ENCODE measurements around the gene MYL12B. TPM values are rescaled to one million over a fixed set of nuclear protein-coding genes. Genes with fewer than 3 reads are reported as not detected.

The MYL12B gene
- total RNA-seq (2021) (381 and 383 TPM in 2 replicates), Bru-seq, nascent RNA (percentile 98 among the genes with signal in this experiment), BruChase-seq, experiment 1, labeled RNA remaining after a 2-hour chase (percentile 97 among the genes with signal in this experiment), BruChase-seq, experiment 2, labeled RNA remaining after a 6-hour chase (percentile 98 among the genes with signal in this experiment)
- long read RNA-seq, transcript MYL12B-201 (4 exons, 1,210 nt): major isoform, 1,086 of 1,386 reads
- long read RNA-seq, partial matches to known transcripts: 287 of 1,386 reads
- long read RNA-seq, other reads (novel, unspliced or antisense): 10 of 1,386 reads

- H3K4me1 ChIP-seq (replicated peaks; ENCODE audit: insufficient read depth): peaks cover 39% of the 10 kb centered on the region
- H3K36me3 ChIP-seq (ENCODE audit: low read depth): peaks cover 16% of the 10 kb centered on the region
- H2AFZ ChIP-seq: peak within 1 kb of the TSS; percentile 89
- H3K4me3 ChIP-seq: peak within 1 kb of the TSS; percentile 100
- TF ChIP-seq CTCF (conservative IDR thresholded peaks at IDR 0.05): no peak
- TF ChIP-seq EZH2 (IDR thresholded peaks at IDR 0.05; ENCODE audit: low read depth): no peak
- H4K20me1 ChIP-seq (ENCODE audit: insufficient read depth): peaks cover 38% of the 10 kb centered on the region
- no peaks in the 10 kb centered on the region for H3K9me2 ChIP-seq (ENCODE audit: insufficient read depth)
- no peaks in the 10 kb centered on the region for H3K27me3 ChIP-seq (ENCODE audit: insufficient read depth, low read depth)
- H3K4me2 ChIP-seq: peak within 1 kb of the TSS; percentile 92
- peaks cover 41% of the 10 kb centered on the region for H3F3A ChIP-seq (ENCODE audit: insufficient read depth, low read depth)
- peaks cover 47% of the 10 kb centered on the region for H3K79me2 ChIP-seq (ENCODE audit: low read depth)
- ChIA-PET CTCF (no interaction called here), POLR2A (ENCODE audit: unreplicated experiment) (interaction anchor here (0.5 to 1.5 kb wide), 6 partner anchors 14 to 1149 kb away, joined by 4 to 21 read pairs (median 4); partner anchors contain the start of gene MYL12A)
- peak; percentile 77 to 89 for DNase-seq
- peak within 1 kb of the TSS; percentile 93 for H3K27ac ChIP-seq
- TSS peak; percentile 80 for BruUV-seq (replicated peaks)
- no peaks in the 10 kb centered on the region for H3K9me3 ChIP-seq (ENCODE audit: insufficient read depth, low read depth)
- intact Hi-C loops (cut with micrococcal nuclease; ENCODE audit: unreplicated experiment): loop anchor here (1.0 to 5.0 kb wide), 5 partner anchors 14 to 736 kb away; partner anchors contain the start of gene MYL12A
Measured at GRCh38 chr18:3261373-3262233, at the start of gene MYL12B. Gene MYL12B, plus strand, starts transcription at chr18:3262133. Its CDS starts 10,766 bp downstream, at chr18:3272899.

DNA sequence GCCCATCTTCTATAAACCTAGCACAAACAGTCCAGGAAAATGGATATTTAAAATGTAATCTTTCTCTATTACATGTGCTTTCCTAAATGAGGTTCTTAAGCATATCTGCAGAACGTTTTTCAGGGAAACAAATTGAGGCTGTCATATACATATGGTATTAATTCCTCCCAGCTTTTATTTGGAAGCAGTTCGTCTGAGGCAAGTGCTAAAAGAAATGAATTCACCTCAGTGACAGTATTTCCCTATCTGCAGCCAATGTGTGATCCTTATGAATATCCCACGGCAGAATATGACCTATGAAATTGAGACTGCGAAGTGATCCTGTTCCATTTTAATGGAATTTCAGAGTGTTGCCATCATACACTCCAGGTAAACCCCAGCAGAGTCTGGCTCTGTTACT is 49.3 kb upstream of the MYL12B start:
- CTCF ChIA-PET: no interaction called here

More for the DNA sequence above, 49.3 kb upstream of the MYL12B start:
- no peak for DNase-seq
- peaks cover 33% of the 10 kb centered on the region for H3K4me1 ChIP-seq (replicated peaks; ENCODE audit: insufficient read depth)
- no TSS peak for BruUV-seq (replicated peaks)
- no peaks in the 10 kb centered on the region for H3K79me2 ChIP-seq (ENCODE audit: low read depth)
- no peaks in the 10 kb centered on the region for H3K9me2 ChIP-seq (ENCODE audit: insufficient read depth)
- H3F3A ChIP-seq (ENCODE audit: insufficient read depth, low read depth): no peaks in the 10 kb centered on the region
- no peaks in the 10 kb centered on the region for H3K27me3 ChIP-seq (ENCODE audit: insufficient read depth, low read depth)
- H3K36me3 ChIP-seq (ENCODE audit: low read depth): no peaks in the 10 kb centered on the region
- intact Hi-C loops (cut with micrococcal nuclease; ENCODE audit: unreplicated experiment): no loop called here
- POLR2A ChIA-PET (ENCODE audit: unreplicated experiment): no interaction called here
- H2AFZ ChIP-seq: peak overlapping the region; percentile 8; the same call in 1 of the 2 replicates
- H3K4me3 ChIP-seq: no peak overlapping the region
- no peaks in the 10 kb centered on the region for H4K20me1 ChIP-seq (ENCODE audit: insufficient read depth)
- TF ChIP-seq CTCF (conservative IDR thresholded peaks at IDR 0.05) (no peak), EZH2 (IDR thresholded peaks at IDR 0.05; ENCODE audit: low read depth) (no peak)
- H3K27ac ChIP-seq: no peak overlapping the region
- no peak overlapping the region for H3K4me2 ChIP-seq
- no peaks in the 10 kb centered on the region for H3K9me3 ChIP-seq (ENCODE audit: insufficient read depth, low read depth)

Measured in PC-9 (cell line).